Smooth muscle cell of the brain vasculature (primary cell): Measurements from ENCODE around the gene HINFP.
A peak's percentile ranks its signal among the peaks of the same experiment; 100 is the strongest.

Experiments used
- DNase-seq: peaks from one replicate; pipeline ENCODE4 v3.0.0-alpha.2; 2012; ENCODE audit warnings: low read depth, low spot score

Gene HINFP, protein sequence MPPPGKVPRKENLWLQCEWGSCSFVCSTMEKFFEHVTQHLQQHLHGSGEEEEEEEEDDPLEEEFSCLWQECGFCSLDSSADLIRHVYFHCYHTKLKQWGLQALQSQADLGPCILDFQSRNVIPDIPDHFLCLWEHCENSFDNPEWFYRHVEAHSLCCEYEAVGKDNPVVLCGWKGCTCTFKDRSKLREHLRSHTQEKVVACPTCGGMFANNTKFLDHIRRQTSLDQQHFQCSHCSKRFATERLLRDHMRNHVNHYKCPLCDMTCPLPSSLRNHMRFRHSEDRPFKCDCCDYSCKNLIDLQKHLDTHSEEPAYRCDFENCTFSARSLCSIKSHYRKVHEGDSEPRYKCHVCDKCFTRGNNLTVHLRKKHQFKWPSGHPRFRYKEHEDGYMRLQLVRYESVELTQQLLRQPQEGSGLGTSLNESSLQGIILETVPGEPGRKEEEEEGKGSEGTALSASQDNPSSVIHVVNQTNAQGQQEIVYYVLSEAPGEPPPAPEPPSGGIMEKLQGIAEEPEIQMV

DNA sequence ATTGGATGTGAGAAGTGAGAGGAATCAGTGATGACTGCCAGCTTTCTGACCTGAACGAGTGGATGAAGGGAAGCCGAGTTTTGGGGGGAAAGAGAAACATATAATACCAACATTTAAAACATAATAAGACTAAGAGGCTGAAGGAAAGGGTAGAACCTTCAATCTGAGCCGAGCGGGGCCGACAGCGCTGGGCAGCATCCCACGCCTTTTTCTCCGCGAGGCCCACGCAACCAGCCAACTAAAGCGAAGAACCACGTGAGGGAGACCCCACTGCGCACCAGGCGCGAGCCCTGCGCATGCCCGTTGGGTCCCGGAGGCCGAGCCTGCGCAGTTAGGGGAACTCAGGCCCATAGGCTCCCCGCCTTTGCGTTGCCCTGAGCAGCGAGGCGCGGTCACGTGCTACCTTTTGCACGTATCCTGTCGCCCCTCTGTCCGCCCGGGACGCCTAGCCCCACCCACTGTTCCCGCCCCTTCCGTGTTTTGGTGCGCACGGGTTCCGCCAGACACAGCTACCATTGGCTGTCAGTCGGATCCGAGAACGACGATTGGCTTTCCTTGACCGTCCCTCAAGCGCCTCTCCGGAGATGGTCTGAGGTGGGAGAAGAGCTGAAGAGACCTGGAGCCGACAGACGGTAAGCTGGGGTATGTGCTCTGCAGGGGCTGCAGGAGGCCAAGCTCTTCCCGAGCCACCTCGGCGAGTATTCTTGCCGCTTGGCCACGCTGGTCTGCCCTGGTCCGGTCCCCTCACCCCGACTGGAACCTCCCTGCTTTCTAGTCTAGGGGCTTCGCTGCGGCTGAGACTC, at the start of gene HINFP:
Gene HINFP (plus strand): TSS at position 573 of the 803 bp plus-strand sequence. CDS start 5,365 bp downstream, outside the sequence.
- DNase-seq: peak; percentile 98

DNA sequence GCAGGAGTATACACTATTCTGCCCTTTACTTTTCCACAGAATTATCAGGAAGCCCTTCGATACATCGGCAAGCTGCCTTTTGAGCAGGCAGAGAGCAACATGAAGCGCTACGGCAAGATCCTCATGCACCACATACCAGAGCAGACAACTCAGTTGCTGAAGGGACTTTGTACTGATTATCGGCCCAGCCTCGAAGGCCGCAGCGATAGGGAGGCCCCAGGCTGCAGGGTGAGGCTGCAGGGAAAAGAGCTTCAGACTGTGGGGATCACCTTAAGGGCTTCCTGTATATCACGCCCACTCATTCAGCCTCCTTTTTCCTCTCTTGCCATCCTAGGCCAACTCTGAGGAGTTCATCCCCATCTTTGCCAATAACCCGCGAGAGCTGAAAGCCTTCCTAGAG, 43.5 kb upstream of the HINFP start:
- no peak for DNase-seq

DNA sequence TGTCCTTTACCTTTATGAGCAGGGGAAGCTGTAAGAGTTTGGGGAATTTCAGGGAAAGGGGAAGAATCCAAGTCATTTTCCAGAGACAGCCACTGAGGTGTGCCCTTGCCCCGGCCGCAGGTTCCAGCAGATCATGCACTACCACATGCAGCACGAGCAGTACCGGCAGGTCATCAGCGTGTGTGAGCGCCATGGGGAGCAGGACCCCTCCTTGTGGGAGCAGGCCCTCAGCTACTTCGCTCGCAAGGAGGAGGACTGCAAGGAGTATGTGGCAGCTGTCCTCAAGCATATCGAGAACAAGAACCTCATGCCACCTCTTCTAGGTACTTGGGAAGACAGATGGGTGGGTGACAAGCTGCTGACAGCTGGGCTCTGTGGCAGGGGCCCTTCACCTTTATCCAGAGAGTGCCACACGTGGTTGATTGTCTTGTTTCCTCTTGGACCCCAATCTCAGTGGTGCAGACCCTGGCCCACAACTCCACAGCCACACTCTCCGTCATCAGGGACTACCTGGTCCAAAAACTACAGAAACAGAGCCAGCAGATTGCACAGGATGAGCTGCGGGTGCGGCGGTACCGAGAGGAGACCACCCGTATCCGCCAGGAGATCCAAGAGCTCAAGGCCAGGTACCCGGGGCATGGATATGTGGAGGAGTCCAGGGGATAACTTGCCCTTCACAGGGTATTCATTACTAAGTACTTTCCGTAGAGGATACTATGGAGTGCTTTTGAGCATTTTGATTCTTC, 42.5 kb upstream of the HINFP start:
- no peak for DNase-seq

DNA sequence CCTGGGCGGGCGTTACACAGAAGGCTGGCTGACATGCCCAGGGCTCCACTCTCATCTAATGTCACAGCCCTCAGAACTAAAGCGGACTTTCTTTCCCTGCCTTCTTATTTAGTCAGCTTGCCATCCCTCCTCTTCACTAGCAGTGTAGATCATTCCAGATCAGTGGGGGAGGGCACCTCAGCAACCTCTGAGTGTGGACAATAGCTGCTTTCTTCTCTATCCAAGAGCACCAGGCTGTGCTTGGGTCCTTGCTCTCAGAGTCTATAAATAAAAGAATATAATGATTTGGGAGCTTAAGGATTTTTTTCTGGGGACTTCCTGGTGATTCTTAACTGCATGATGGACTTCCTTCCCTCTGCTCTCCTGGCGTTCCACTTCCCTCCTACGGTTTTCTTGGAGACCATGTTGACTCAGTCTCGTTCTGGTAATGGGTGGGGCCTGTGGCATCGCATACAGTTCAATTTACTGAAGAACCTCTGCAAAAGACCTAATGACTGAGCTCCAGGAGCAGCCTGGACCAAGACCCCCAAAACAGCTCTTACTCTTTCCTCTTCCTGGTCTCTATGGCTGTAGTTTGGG, 39.6 kb upstream of the HINFP start:
- no peak for DNase-seq

DNA sequence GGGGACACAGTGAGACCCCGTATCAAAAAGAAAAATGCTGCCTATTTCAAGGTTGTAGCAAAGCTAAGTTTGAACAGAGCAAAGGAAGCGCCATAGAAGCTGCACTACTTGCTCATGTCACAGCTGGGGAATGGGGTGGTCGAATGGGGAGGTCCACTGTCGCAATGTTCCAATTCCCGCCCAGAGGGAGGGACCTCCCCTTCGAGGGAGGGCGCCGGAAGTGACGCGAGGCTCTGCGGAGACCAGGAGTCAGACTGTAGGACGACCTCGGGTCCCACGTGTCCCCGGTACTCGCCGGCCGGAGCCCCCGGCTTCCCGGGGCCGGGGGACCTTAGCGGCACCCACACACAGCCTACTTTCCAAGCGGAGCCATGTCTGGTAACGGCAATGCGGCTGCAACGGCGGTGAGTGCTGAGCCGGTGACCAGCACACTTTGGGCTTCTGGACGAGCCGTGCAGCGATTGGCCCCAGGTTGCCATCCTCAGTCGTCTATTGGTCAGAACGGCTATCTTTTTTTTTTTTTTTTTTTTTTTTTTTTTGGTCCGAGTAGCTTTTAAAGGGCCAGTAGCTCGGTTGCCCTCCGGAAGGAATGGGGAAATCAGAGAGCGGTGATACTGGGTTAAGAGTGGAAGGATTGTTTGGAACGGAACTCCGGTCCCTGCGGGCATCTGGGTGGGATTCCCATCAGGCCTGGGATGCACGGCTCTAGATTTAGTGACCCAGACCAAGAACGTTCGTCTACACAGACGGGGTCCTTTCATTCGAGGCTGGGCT, 36.5 kb upstream of the HINFP start, which contains the start of gene HMBS:
Gene HMBS (plus strand): TSS at position 219 of the 774 bp plus-strand sequence. CDS start 153 bp downstream, at position 372.
- peak; percentile 81 for DNase-seq

DNA sequence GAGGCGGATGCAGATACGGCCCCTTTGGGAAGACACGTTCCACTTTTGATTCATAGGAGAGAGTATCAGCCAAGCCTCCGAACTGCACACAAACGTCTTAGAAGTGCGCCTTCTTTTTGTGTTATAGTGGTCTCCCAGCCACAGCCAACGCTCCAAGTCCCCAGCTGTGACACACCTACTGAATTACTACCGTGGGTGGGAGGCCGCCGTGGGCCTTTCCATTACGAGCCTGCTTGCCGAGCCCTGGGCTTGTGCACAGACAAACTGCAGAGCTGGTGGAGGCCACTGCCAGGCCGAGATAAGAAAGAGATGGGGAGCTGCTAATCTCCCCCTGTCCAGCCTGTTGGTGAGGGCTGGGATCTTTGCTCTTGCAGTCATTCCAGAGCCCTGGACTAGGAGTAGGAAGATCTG, 35.9 kb upstream of the HINFP start:
- no peak for DNase-seq

DNA sequence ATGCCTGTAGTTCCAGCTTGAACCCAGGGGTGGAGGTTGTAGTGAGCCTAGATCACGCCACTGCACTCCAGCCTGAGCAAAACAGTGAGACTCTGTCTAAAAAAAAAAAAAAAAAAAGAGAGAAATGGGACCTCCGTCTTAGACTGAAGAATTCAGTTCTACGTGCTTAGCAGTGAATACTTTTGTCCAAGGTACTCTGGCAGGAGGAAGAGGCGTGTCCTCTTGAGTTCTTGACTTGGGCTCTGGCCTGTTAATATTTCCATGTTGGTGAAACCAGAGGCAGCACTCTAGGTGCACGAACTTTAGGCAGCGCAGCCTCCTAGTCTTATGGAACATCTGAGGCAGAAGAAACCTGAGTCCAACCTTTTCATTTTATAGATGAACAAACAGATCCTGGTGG, 34.3 kb upstream of the HINFP start:
- DNase-seq: no peak

DNA sequence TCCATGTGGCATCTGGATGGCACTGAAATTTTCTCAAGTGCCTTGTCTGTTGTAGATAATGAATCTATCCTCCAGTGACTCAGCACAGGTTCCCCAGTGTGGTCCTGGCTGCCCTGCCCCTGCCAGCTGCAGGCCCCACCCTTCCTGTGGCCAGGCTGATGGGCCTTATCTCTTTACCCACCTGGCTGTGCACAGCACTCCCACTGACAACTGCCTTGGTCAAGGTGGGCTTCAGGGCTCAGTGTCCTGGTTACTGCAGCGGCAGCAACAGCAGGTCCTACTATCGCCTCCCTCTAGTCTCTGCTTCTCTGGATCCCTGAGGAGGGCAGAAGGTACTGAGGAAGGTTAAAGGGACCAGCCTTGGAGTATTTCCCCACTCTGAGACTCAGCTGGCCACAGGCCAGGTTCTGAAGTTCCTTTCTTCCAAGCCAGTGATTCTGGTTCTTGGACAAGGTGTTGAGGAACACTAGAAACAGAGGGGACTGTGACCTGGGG, 33.6 kb upstream of the HINFP start:
- DNase-seq: no peak

DNA sequence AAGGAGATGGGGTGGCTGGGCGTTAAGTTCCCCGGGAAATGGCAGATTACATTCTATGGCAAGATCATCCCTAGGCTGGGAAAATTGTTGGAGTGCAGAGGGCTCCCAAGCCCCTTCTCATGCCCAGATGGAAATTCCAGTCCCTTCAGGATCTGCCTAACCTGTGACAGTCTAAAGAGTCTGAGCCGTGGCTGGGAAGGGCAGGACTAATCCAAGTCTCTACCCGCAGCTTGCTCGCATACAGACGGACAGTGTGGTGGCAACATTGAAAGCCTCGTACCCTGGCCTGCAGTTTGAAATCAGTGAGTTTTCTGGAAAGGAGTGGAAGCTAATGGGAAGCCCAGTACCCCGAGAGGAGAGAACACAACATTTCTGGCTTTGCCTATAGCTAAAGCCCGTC, 33.0 kb upstream of the HINFP start:
- no peak for DNase-seq

DNA sequence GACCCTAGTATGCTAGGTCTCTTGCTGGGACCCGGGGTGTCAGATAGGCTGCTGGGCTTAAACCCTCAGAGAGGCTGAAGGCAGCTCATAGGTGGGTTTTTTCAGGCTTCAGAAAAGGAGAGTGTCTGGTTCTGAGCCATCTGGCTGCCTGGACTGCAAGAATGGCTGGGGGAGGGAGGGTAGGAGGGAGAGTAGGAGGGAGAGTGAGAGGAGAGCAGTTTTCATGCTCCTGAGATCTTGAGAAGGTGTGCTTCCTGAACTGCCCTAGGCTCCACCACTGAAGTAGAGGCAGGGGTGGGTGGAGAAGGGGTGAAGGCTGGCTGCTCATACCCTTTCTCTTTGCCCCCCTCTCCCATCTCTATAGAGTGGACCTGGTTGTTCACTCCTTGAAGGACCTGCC, 32.1 kb upstream of the HINFP start:
- DNase-seq: no peak

DNA sequence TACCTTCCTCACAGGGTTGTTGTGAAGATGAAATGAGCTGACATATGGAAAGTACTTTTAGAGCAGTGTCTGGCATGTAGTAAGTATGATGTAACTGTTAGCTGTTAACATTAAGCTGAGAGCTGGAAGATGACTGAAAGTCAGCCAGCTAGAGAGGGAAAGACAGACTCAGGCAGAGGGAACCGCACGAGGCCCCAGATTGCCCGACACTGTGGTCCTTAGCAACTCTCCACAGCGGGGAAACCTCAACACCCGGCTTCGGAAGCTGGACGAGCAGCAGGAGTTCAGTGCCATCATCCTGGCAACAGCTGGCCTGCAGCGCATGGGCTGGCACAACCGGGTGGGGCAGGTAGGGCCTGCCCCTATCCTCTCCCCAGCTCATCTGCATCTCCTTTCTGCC, 30.2 kb upstream of the HINFP start:
- DNase-seq: no peak

DNA sequence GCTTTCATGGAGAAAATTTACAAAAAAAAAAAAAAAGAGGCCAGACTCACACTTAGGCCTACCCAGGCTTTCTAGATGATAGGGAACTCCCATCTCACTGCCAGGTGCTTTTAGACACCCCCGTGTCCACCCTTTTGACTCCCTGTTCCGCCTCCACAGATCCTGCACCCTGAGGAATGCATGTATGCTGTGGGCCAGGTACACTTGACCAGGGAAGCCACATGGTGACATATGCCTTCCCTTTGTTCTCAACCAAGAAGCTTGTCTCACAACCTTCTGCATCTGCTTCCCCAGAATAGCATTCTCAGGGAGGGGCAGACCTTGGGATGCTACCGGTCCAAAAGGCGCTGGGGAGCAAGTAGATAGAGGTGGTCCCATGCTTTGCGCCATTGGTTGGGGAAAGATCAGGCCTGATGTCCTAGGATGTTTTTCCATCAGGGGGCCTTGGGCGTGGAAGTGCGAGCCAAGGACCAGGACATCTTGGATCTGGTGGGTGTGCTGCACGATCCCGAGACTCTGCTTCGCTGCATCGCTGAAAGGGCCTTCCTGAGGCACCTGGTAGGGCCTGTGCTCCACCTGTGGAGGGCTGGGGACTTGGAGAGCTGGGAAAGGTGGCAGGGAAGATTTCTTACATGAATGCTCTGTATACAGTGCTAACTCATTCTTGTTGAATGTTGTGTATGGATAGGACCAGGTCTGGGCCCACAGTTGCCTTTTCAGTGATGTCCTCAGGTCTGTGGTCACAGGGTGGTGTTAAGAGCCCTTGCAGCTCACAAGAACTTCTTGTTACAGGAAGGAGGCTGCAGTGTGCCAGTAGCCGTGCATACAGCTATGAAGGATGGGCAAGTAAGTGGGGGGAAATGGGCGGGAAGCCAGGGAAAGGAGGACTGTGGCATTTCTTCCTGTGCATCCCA, 29.2 kb upstream of the HINFP start:
- DNase-seq: no peak

DNA sequence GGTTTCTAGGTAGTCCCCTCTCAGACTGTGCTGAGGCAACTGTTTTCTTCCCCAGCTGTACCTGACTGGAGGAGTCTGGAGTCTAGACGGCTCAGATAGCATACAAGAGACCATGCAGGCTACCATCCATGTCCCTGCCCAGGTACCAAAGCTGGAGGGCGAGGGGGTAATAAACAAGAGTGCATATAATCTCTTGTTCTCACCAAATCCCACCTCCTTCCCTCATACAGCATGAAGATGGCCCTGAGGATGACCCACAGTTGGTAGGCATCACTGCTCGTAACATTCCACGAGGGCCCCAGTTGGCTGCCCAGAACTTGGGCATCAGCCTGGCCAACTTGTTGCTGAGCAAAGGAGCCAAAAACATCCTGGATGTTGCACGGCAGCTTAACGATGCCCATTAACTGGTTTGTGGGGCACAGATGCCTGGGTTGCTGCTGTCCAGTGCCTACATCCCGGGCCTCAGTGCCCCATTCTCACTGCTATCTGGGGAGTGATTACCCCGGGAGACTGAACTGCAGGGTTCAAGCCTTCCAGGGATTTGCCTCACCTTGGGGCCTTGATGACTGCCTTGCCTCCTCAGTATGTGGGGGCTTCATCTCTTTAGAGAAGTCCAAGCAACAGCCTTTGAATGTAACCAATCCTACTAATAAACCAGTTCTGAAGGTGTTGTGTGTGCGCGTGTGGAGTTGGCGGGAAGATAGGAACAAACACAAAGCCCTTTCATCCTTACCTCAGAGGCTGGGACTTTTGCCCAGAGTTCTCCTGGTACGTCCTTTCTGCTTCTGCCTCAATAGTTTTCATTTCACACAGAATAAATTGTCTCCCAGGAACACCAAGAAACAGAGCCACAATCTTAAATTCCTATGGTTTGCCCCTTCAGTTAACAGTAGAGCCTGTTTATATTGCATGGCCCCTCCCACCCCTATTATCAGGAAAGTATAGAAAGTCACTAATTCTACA, 28.2 kb upstream of the HINFP start:
- DNase-seq: no peak

DNA sequence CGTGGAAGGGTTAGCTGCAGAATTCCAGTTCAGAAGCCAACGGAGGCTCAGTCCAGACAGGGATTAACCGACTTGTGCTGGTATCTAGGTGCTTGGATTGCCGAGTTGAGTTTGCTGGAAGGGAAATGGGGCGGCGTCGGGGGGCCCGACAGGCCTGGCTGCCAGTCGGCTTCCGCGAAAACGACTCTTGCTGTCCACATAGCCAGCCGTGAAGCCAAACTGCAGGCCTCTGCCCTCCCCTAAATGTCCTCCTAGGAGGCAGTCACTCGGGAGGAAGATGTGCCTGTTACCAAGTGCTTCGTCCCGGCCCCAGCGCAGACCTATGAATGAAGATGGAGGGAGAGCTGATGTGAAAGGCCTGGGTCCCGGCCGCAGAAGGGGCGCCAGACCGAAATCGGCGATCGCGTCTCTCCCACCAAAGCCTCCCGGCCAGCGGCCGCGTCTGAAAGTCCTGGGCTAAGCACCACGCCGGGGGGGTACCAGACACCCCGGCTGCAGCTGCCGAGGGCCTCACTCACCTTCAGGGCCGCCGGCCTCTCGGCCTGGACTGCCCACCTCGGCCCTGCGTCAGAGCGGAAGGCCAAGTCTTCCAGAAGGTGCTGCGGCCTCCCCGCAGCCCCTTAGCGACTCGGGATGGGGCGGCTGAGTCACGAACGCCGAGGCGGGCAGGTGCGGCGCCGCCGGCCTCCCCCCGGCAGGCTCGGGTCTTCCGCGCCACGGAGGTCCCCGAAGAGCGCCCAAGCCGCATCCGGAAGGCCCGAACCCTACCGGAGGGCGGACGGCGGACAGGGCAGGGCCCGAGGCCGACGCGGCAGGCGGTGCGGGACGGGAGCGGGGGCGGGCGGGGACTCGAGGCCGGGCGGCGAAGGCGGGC, 27.2 kb upstream of the HINFP start:
- no peak for DNase-seq

DNA sequence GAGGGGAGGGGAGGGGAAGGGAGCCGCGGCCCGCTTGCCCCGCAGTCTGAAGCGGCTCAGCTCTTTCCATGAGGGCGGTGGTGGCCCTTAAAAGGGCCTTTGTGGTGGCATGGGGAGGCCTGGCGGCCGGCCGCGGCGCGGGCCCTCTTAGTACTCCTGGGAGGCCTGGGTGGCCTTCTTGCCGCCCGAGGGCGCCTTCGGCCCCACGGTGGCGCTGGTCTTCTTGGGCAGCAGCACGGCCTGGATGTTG, 26.6 kb upstream of the HINFP start:
- no peak for DNase-seq

DNA sequence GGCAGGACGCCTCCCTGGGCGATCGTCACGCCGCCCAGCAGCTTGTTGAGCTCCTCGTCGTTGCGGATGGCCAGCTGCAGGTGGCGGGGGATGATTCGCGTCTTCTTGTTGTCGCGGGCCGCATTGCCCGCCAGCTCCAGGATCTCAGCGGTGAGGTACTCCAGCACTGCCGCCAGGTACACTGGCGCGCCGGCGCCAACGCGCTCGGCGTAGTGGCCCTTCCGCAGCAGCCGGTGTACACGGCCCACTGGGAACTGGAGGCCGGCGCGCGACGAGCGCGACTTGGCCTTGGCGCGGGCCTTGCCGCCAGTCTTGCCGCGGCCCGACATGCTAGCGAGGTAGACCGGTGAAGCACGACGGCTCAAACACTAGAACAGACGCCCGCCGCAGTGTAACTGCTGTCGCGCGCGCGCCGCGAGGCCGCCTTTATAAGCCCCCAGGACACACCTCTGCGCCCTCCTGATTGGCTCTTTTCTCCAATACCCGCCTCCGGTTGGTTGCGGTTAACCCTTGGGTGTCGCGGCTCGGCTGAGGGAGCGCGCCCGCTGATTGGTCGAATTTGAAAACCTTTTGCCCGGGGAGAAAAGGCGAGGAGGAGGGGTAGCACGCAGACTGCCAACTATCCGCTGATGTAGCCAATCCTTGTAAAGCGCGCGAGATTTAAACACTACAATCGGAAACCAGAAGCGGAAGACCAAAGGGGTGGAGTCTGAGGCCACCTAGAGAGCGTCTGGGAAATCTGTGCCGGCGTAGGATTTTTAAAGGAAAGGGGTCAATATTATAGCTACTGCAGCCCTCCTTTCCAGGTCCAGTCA, 26.1 kb upstream of the HINFP start:
- DNase-seq: peak; percentile 98

DNA sequence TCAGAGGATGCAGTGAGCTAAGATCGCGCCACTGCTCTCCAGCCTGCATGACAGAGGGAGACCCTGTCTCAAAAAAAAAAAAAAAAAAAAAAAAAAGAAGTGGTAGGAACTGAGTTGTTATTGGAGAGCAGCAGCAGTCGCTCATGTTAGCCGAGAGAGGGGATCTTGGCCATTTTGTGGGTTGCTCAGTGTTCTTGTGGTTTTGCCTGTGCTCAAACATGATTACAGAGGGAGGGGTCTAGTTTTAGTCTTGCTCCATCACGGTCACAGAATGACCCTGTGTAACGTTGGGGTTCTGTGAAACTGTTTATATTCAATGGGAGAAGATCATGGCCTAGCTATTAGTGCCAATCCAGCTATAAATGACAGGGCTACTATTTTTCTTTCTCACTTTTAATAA, 21.7 kb upstream of the HINFP start:
- DNase-seq: no peak
